Endothelial cell (in vitro differentiated cells): ENCODE measurements around the gene NXPE3. TPM values are rescaled to one million over a fixed set of nuclear protein-coding genes. Genes with fewer than 3 reads are reported as not detected.

Experiments used
- DNase-seq: peaks from one replicate; pipeline ENCODE4 v3.0.0; 2021; ENCODE audit warnings: low spot score
- H3K27ac Mint-ChIP-seq: one replicate; pipeline ENCODE4 v1.8.0; 2021; ENCODE audit warnings: mixed read lengths, inconsistent platforms; ENCODE audit not compliant: unreplicated experiment
- H3K27me3 Mint-ChIP-seq: one replicate; pipeline ENCODE4 v1.8.0; 2021; ENCODE audit warnings: mild to moderate bottlenecking, moderate library complexity, mixed read lengths, inconsistent platforms; ENCODE audit not compliant: unreplicated experiment
- H3K36me3 Mint-ChIP-seq: one replicate; pipeline ENCODE4 v1.8.0; 2021; ENCODE audit warnings: mild to moderate bottlenecking, low read depth, mixed read lengths, inconsistent platforms; ENCODE audit not compliant: unreplicated experiment
- H3K4me1 Mint-ChIP-seq: one replicate; pipeline ENCODE4 v1.8.0; 2021; ENCODE audit warnings: mild to moderate bottlenecking, mixed read lengths, inconsistent platforms; ENCODE audit not compliant: unreplicated experiment
- H3K4me3 Mint-ChIP-seq: one replicate; pipeline ENCODE4 v1.8.0; 2021; ENCODE audit warnings: mild to moderate bottlenecking, mixed read lengths, inconsistent platforms; ENCODE audit not compliant: unreplicated experiment
- H3K9me3 Mint-ChIP-seq: one replicate; pipeline ENCODE4 v1.8.0; 2021; ENCODE audit warnings: mixed read lengths, inconsistent platforms; ENCODE audit not compliant: unreplicated experiment
- total RNA-seq: library from RNA; stranded (reverse); fragmentation: NEBNext Ultra II Directional; extraction: Animal tissue kit (Norgen Biotek cat#: 25700); gene quantifications from one replicate; pipeline ENCODE4 v1.2.1, GENCODE V29; 2021; ENCODE audit not compliant: unreplicated experiment
- TF ChIP-seq, protein P1 (sequence below): fragments of 200-600 bp; sonication (generic); IDR thresholded peaks from one replicate; pipeline ENCODE4 v1.5.0; 2021; ENCODE audit warnings: antibody characterized with exemption; ENCODE audit not compliant: unreplicated experiment

The NXPE3 gene
- total RNA-seq, 1 donor from 2014 or later, result 20.3 TPM

DNA sequence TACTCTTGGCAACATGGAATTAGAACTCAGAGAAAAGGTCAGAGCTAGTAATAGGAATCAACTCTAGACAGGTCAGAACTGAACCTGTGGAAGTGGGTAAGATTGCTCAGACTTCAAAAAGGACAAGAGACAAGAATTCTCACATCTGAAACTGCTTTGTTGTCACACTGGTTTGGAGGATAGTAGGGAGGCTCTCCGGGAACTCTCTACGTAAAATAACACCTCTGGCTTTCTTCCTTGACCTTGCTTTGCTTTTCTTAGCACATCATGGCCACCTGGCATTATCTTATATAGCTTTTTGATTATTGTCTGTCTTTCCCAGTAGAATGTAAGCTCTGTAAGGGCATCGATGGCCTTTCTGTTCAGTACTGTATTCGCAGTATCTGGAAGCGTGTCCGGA, 57.1 kb downstream of the NXPE3 start:
- no peaks in the 10 kb centered on the region for H3K9me3 Mint-ChIP-seq

DNA sequence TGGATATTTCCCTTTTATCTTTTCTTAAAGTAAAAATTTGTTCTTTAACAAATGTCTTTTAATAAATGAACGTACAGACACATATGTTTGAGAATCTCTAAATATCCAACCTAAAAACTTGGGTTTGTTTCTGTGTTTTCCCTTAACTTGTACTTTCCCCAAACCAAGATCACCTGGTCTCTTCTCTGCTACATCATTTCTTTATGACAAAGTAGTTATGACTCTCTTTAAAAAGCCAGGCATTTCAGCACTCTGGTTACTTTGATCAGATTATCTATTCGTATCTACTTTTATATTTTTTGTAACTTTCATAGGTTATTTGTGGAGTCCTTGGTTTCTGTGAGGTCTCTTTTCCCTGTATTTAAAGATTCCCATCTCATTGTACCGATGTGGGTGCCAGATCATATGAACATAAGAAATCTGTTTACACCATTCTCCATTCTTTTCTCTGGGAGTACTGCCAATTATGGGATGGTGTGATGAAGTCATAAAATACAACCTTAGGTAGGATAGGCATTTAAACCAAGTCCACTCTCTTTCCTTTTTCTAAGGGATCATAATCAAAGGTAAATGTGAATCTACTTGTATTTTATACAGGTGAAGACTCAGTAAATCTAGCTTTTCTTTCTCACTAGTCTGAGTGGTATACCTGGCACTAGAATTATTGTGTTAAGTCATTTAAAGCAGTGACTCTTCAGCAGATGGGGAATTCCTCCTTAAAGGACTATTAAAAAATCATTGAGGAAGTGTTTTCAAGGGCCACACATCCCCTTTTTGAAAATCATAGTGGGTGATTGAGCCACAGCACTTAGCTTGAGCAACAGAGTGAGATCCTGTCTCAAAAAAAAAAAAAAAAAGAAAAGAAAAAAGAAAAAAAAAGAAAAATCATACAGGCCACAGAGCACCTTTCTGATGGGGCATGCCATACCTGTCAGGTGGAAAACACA, 57.9 kb downstream of the NXPE3 start:
- Mint-ChIP-seq H3K27me3 (peaks cover 1% of the 10 kb centered on the region), H3K36me3 (no peaks in the 10 kb centered on the region), H3K4me1 (peaks cover 5% of the 10 kb centered on the region), H3K9me3 (no peaks in the 10 kb centered on the region), H3K27ac (no peak overlapping the region), H3K4me3 (no peak overlapping the region)
- no peak for DNase-seq
- TF ChIP-seq, protein P1, sequence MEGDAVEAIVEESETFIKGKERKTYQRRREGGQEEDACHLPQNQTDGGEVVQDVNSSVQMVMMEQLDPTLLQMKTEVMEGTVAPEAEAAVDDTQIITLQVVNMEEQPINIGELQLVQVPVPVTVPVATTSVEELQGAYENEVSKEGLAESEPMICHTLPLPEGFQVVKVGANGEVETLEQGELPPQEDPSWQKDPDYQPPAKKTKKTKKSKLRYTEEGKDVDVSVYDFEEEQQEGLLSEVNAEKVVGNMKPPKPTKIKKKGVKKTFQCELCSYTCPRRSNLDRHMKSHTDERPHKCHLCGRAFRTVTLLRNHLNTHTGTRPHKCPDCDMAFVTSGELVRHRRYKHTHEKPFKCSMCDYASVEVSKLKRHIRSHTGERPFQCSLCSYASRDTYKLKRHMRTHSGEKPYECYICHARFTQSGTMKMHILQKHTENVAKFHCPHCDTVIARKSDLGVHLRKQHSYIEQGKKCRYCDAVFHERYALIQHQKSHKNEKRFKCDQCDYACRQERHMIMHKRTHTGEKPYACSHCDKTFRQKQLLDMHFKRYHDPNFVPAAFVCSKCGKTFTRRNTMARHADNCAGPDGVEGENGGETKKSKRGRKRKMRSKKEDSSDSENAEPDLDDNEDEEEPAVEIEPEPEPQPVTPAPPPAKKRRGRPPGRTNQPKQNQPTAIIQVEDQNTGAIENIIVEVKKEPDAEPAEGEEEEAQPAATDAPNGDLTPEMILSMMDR, result no peak

More for the DNA sequence above, 57.1 kb downstream of the NXPE3 start:
- H3K27me3 Mint-ChIP-seq, result peaks cover 1% of the 10 kb centered on the region
- no peaks in the 10 kb centered on the region for H3K36me3 Mint-ChIP-seq
- no peak overlapping the region for H3K27ac Mint-ChIP-seq
- DNase-seq, result no peak
- no peak overlapping the region for H3K4me3 Mint-ChIP-seq
- TF ChIP-seq, protein P1, result no peak
- peaks cover 5% of the 10 kb centered on the region for H3K4me1 Mint-ChIP-seq

DNA sequence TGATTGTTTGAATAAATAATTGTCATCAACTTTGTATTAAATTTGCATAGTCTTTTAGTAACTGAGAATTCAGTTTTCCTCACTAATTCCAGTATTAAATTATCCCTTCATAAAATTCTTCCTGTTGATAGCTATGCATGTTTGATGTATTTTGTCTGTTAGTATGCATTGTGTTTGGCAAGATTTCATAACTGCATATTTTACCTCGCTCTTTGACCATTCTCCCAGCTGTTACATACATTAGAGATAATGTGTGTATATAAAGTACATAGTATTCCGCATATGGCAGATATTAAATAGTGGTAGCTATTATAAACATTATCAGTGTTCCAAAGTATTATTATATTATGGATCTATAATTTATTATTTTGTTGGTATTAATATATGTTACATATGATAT, 59.7 kb downstream of the NXPE3 start:
- peaks cover 5% of the 10 kb centered on the region for H3K4me1 Mint-ChIP-seq
- no peaks in the 10 kb centered on the region for H3K36me3 Mint-ChIP-seq
- H3K27me3 Mint-ChIP-seq, result peaks cover 1% of the 10 kb centered on the region
- H3K27ac Mint-ChIP-seq, result no peak overlapping the region
- H3K4me3 Mint-ChIP-seq, result no peak overlapping the region
- DNase-seq, result no peak
- no peaks in the 10 kb centered on the region for H3K9me3 Mint-ChIP-seq
- TF ChIP-seq, protein P1, result no peak

DNA sequence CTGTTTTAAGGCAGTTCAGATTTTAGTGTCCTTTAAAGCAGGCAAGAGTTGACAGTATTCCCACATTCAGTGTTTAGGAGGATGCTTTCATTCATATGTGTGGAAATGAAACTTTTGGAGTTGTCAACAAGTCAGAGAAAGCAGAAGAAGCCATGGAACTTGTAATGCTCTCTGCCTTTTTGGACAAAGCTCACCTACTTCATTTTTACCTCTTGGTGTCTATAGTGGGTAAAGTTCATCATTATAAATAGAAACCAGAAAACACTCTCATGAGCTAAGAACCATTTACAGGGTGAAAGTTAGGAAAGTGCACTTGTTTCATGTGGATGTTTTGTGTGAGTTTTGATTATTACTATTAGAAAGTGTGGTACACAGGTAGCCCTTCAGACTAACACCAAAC, 61.1 kb downstream of the NXPE3 start:
- Mint-ChIP-seq H3K27me3 (peaks cover under 1% of the 10 kb centered on the region), H3K4me3 (no peak overlapping the region), H3K9me3 (no peaks in the 10 kb centered on the region), H3K36me3 (no peaks in the 10 kb centered on the region), H3K27ac (no peak overlapping the region), H3K4me1 (no peaks in the 10 kb centered on the region)
- DNase-seq, result no peak
- TF ChIP-seq, protein P1, result no peak
